CD4-positive, alpha-beta T cell (primary cell): ENCODE data around the gene TERF2IP. TPM values are rescaled to one million over a fixed set of nuclear protein-coding genes. Genes with fewer than 3 reads are reported as not detected.

Experiments
- ATAC-seq: fragments of 200-7000 bp; cut with Tn5 transposase; one replicate; pipeline ENCODE4 v1.10.0; 2022; ENCODE audit warnings: mild to moderate bottlenecking; ENCODE audit not compliant: poor library complexity
- CTCF ChIA-PET: fragments of 350-600 bp; sonication (Branson Sonifier 250); formaldehyde crosslinking; loops from one replicate; lab custom pipeline; 2021; ENCODE audit warnings: antibody characterized with exemption, inconsistent platforms; lab: Charles Lee
- POLR2A ChIA-PET: fragments of 350-600 bp; sonication (Branson Sonifier 250); formaldehyde crosslinking; loops from one replicate; lab custom pipeline; 2021; ENCODE audit warnings: antibody characterized with exemption, inconsistent platforms; lab: Charles Lee
- DNase-seq, 14 experiments: peaks; one replicate each; pipeline ENCODE4 v3.0.0-alpha.2; 2013 to 2020; ENCODE audit warnings: mixed read lengths in 2 of 14
- H3K27ac ChIP-seq, 2 donors: one replicate each; pipeline versions ENCODE4 v1.5.1 to v1.7.0; 2013; ENCODE audit warnings: low read length in 2 of 2, low read depth in 1 of 2, mild to moderate bottlenecking in 1 of 2
- H3K27me3 ChIP-seq, 2 experiments: 1 replicate in 1 of 2; 2 replicates in 1 of 2; pipeline versions ENCODE4 v1.6.1 to v1.7.0; 2013; ENCODE audit warnings: low read length in 2 of 2, control low read depth in 1 of 2, mild to moderate bottlenecking in 1 of 2, moderate library complexity in 1 of 2; ENCODE audit not compliant: insufficient read depth in 2 of 2, control insufficient read depth in 1 of 2
- H3K36me3 ChIP-seq: one replicate; pipeline ENCODE4 v1.6.1; 2013; ENCODE audit warnings: low read length, control low read depth; ENCODE audit not compliant: insufficient read depth
- H3K4me1 ChIP-seq: one replicate; pipeline ENCODE4 v1.6.1; 2013; ENCODE audit warnings: low read length, control low read depth; ENCODE audit not compliant: insufficient read depth
- H3K4me3 ChIP-seq: one replicate; pipeline ENCODE4 v1.5.1; 2013; ENCODE audit warnings: mild to moderate bottlenecking, low read length, moderate library complexity
- H3K9me3 ChIP-seq, 2 experiments: 1 replicate in 1 of 2; 2 replicates in 1 of 2; pipeline versions ENCODE4 v1.6.1 to v1.7.0; 2013; ENCODE audit warnings: low read length in 2 of 2, mild to moderate bottlenecking in 2 of 2, control low read depth in 1 of 2, moderate library complexity in 1 of 2; ENCODE audit not compliant: control insufficient read depth in 1 of 2, insufficient read depth in 1 of 2
- H3K27ac Mint-ChIP-seq: one replicate; pipeline ENCODE4 v1.8.0; 2020; ENCODE audit warnings: mixed read lengths
- H3K27me3 Mint-ChIP-seq: one replicate; pipeline ENCODE4 v1.8.0; 2021; ENCODE audit warnings: mixed read lengths
- H3K36me3 Mint-ChIP-seq: one replicate; pipeline ENCODE4 v1.8.0; 2021; ENCODE audit warnings: low read depth, mixed read lengths
- H3K4me1 Mint-ChIP-seq: one replicate; pipeline ENCODE4 v1.8.0; 2021; ENCODE audit warnings: low read depth, mixed read lengths
- H3K4me3 Mint-ChIP-seq: one replicate; pipeline ENCODE4 v1.8.0; 2020; ENCODE audit warnings: mild to moderate bottlenecking, mixed read lengths
- H3K9me3 Mint-ChIP-seq: one replicate; pipeline ENCODE4 v1.8.0; 2020; ENCODE audit warnings: mixed read lengths
- intact Hi-C, 2 experiments: fragments of 100-400 bp; cut with DNase I in 1 of 2; cut with micrococcal nuclease in 1 of 2; formaldehyde crosslinking; loops; one replicate each; pipeline versions ENCODE4 v1.15.1 to v1.9.0; 2023 to 2025; cut with DNase I, micrococcal nuclease
- total RNA-seq, 174 experiments: library from RNA in 2 of 174; stranded (reverse) in 2 of 174; gene quantifications; one replicate each; pipeline ENCODE4 v1.2.3 and lab custom pipeline; 2021 to 2026
- TF ChIP-seq, protein P1 (sequence below): fragments of 200-600 bp; IDR thresholded peaks from one replicate; pipeline ENCODE4 v1.8.0; 2022; ENCODE audit warnings: antibody characterized with exemption, mild to moderate bottlenecking

The TERF2IP gene
- total RNA-seq, 2 experiments from 2014 or later = 122 to 124 TPM

DNA sequence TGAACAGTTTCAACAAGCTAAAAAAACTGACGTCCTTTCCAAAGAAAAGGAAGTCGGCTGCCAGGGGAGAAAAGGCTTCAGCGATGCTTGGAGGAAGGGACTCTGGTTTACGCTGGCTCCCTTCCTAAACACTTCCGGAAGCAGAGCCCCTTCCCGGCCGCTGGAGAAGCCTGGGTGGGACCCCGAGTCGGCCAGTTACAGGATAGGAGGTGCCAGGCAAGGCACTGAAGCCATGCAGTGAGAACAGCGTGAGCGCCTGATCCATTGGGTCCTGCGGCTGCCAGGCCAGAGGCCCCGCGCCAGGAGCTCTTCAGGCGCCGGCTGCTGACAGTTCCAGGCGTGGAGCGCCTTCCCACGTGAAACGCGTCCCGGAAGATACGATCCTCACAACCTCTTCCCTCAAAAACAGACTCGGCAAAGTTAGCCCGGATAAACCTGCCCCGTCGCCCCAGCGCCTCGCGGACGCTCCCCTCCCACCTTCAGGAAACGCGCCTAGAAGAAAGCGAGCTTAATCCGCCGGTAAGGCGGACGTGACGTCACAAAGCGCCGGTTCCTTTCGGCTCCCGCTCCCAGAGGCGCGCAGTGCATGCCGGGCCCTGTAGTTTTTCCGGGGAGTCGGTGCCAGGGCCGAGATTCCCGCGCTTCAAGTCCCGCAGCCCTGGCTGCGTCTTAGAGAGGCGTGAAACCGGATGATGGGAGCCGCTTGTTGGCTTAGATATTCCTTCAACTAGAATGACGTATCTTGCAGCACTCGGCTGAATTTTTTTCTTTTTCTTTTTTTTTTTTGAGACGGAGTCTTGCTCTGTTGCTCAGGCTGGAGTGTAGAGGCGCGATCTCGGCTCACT is 24.6 kb upstream of the TERF2IP start, which contains the start of gene ADAT1:
TSS of gene ADAT1 (minus strand) at position 521 of the 845 bp plus-strand sequence. CDS start 2,482 bp downstream, outside the sequence.
- peak within 1 kb of the TSS; percentile 99 for H3K4me3 Mint-ChIP-seq
- intact Hi-C loops = loop anchor here (1.0 to 10.0 kb wide), 13 partner anchors 24 to 1572 kb away; partner anchors contain the start of genes CFDP1 (in 2 of the 2), GABARAPL2 (in 2 of the 2), KARS1 (in 2 of the 2) and TERF2IP (in 2 of the 2)
- H3K27ac Mint-ChIP-seq = peak within 1 kb of the TSS; percentile 99
- peak within 1 kb of the TSS; percentile 87 to 98 for H3K27ac ChIP-seq
- peaks cover 79% of the 10 kb centered on the region for H3K36me3 Mint-ChIP-seq
- H3K27me3 ChIP-seq = no peaks in the 10 kb centered on the region
- H3K4me1 ChIP-seq = peaks cover 61% of the 10 kb centered on the region
- POLR2A ChIA-PET = interaction anchor here (0.6 to 7.5 kb wide), 22 partner anchors 9 to 1568 kb away, joined by 3 to 239 read pairs (median 5); partner anchors contain the start of genes CFDP1, GABARAPL2, KARS1 and MON1B
- peak; percentile 94 to 100 (median 97) for DNase-seq
- peaks cover 47% of the 10 kb centered on the region for H3K36me3 ChIP-seq
- no peaks in the 10 kb centered on the region for H3K9me3 Mint-ChIP-seq
- TF ChIP-seq, protein P1, sequence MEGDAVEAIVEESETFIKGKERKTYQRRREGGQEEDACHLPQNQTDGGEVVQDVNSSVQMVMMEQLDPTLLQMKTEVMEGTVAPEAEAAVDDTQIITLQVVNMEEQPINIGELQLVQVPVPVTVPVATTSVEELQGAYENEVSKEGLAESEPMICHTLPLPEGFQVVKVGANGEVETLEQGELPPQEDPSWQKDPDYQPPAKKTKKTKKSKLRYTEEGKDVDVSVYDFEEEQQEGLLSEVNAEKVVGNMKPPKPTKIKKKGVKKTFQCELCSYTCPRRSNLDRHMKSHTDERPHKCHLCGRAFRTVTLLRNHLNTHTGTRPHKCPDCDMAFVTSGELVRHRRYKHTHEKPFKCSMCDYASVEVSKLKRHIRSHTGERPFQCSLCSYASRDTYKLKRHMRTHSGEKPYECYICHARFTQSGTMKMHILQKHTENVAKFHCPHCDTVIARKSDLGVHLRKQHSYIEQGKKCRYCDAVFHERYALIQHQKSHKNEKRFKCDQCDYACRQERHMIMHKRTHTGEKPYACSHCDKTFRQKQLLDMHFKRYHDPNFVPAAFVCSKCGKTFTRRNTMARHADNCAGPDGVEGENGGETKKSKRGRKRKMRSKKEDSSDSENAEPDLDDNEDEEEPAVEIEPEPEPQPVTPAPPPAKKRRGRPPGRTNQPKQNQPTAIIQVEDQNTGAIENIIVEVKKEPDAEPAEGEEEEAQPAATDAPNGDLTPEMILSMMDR = no peak
- no peaks in the 10 kb centered on the region for H3K27me3 Mint-ChIP-seq
- peaks cover 77% of the 10 kb centered on the region for H3K4me1 Mint-ChIP-seq
- peak; percentile 92 for ATAC-seq
- CTCF ChIA-PET = interaction anchor here (1.0 to 3.2 kb wide), 5 partner anchors 22 to 158 kb away, joined by 3 to 15 read pairs (median 4); partner anchors contain the start of genes KARS1, TERF2IP, TMEM170A and TMEM231
- no peaks in the 10 kb centered on the region for H3K9me3 ChIP-seq
- H3K4me3 ChIP-seq = peak within 1 kb of the TSS; percentile 94

DNA sequence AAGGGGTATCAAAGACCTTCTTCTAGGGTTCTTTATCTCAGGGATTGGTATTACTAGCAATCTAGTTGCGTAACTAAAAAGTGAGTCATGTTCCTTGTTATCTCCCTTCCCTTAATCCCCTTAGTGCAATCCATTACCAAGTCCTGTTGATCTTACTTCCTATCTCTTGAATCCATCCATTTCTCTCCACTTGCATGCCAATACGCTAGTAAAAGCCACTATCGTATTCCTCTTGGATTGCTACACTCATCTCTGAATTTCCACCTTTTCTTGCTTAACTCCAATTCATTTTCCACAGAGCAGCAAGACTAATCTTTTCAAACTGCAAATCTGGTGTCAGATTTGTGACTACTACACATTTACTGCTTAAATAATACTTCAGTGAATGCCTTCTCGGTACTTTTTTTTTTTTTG is 22.6 kb upstream of the TERF2IP start:
- Mint-ChIP-seq H3K27me3 (no peaks in the 10 kb centered on the region), H3K9me3 (no peaks in the 10 kb centered on the region), H3K36me3 (peaks cover 83% of the 10 kb centered on the region), H3K4me3 (peak overlapping the region; percentile 57), H3K27ac (peak overlapping the region; percentile 43), H3K4me1 (peaks cover 84% of the 10 kb centered on the region)
- Histone ChIP-seq H3K4me1 (peaks cover 59% of the 10 kb centered on the region), H3K27me3 (no peaks in the 10 kb centered on the region), H3K36me3 (peaks cover 52% of the 10 kb centered on the region), H3K9me3 (no peaks in the 10 kb centered on the region), H3K27ac (peak overlapping the region in 1 of 2 donors; percentile 0), H3K4me3 (no peak overlapping the region)
- DNase-seq (no peak), ATAC-seq (no peak)
- TF ChIP-seq, protein P1 = no peak
- intact Hi-C loops = loop anchor here (5.0 to 10.0 kb wide), 5 partner anchors 137 to 1570 kb away; partner anchors contain the start of genes WDR59 (in 2 of the 2), CFDP1 (in 1 of the 2), MON1B (in 1 of the 2) and PSMD7 (in 1 of the 2)
- ChIA-PET CTCF (no interaction called here), POLR2A (no interaction called here)

DNA sequence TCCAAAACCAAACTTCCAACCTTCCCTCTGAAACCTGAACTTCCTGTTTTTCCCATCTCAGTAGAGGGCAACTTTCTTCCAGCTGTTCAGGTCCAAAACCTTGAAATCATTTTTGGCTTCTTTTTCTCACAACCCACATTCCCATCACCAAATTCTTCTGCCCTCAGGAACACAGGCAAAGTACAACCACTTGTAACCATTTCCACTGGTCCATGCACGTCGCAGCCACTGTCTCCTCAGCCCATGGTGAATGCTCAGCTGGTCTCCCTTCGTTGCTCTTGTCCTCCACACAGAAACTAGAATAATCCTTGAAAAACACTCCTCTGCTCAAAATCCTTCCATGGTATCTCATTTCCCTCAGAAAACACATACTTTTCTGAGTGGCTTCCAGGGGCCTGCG is 20.8 kb upstream of the TERF2IP start:
- H3K4me3 Mint-ChIP-seq = peak overlapping the region; percentile 55
- no peaks in the 10 kb centered on the region for H3K9me3 Mint-ChIP-seq
- H3K36me3 Mint-ChIP-seq = peaks cover 87% of the 10 kb centered on the region
- Histone ChIP-seq H3K4me1 (peaks cover 43% of the 10 kb centered on the region), H3K27me3 (no peaks in the 10 kb centered on the region), H3K27ac (peak overlapping the region; percentile 18 to 71), H3K4me3 (no peak overlapping the region), H3K9me3 (no peaks in the 10 kb centered on the region), H3K36me3 (peaks cover 62% of the 10 kb centered on the region)
- ChIA-PET CTCF (interaction anchor here (1.4 kb wide), 1 partner anchor 11 kb away, joined by 4 read pairs; no protein-coding TSS in a partner anchor), POLR2A (interaction anchor here (3.7 kb wide), 1 partner anchor 21 kb away, joined by 35 read pairs; the partner anchor contains the start of genes KARS1 and TERF2IP)
- no peaks in the 10 kb centered on the region for H3K27me3 Mint-ChIP-seq
- DNase-seq (no peak), ATAC-seq (no peak)
- TF ChIP-seq, protein P1 = no peak
- intact Hi-C loops = loop anchor here (1.0 to 10.0 kb wide), 4 partner anchors 15 to 1568 kb away; partner anchors contain the start of genes WDR59 (in 2 of the 2), MON1B (in 1 of the 2), PSMD7 (in 1 of the 2) and SYCE1L (in 1 of the 2)
- peak overlapping the region; percentile 79 for H3K27ac Mint-ChIP-seq
- H3K4me1 Mint-ChIP-seq = peaks cover 65% of the 10 kb centered on the region
